ENCODE data around the gene GDPD3. TPM values are rescaled to one million over a fixed set of nuclear protein-coding genes. Genes with fewer than 3 reads are reported as not detected.
A peak's percentile ranks its signal among the peaks of the same experiment; 100 is the strongest.

Gene GDPD3
- total and polyA plus RNA-seq, 2 of the 13 experiments (the other 11 are each of a cell fraction or from before 2014, with no cell fraction given), result 18.7 to 20.6 TPM

- TF ChIP-seq, protein P1, sequence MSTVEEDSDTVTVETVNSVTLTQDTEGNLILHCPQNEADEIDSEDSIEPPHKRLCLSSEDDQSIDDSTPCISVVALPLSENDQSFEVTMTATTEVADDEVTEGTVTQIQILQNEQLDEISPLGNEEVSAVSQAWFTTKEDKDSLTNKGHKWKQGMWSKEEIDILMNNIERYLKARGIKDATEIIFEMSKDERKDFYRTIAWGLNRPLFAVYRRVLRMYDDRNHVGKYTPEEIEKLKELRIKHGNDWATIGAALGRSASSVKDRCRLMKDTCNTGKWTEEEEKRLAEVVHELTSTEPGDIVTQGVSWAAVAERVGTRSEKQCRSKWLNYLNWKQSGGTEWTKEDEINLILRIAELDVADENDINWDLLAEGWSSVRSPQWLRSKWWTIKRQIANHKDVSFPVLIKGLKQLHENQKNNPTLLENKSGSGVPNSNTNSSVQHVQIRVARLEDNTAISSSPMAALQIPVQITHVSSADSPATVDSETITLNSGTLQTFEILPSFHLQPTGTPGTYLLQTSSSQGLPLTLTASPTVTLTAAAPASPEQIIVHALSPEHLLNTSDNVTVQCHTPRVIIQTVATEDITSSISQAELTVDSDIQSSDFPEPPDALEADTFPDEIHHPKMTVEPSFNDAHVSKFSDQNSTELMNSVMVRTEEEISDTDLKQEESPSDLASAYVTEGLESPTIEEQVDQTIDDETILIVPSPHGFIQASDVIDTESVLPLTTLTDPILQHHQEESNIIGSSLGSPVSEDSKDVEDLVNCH (CRISPR knock-in tag; IDR thresholded peaks at IDR 0.05), result peak; percentile 85
- TF ChIP-seq AKNA (CRISPR knock-in tag; IDR thresholded peaks at IDR 0.05; ENCODE audit: borderline replicate concordance) (no peak), POLR2A (IDR thresholded peaks at IDR 0.05; ENCODE audit: insufficient read depth in 1 of 2, low read depth in 2 of 2, low read length in 2 of 2) (peak in 1 of 2 experiments; percentile 60; a peak in 1 of 4 replicates), PAXIP1 (CRISPR knock-in tag; conservative IDR thresholded peaks at IDR 0.05) (peak; percentile 68), ZNF10 (CRISPR knock-in tag; IDR thresholded peaks at IDR 0.05; ENCODE audit: borderline replicate concordance, low read depth) (no peak), REPIN1 (CRISPR knock-in tag; IDR thresholded peaks at IDR 0.05; ENCODE audit: borderline replicate concordance, low read depth) (peak; percentile 90), HOXA3 (CRISPR knock-in tag; IDR thresholded peaks at IDR 0.05) (peak; percentile 80), NFE2L1 (CRISPR knock-in tag; IDR thresholded peaks at IDR 0.05; ENCODE audit: borderline replicate concordance) (no peak), ZFP36 (IDR thresholded peaks at IDR 0.05; ENCODE audit: borderline replicate concordance, low read depth, low read length, partially characterized antibody) (no peak), TCF7 (IDR thresholded peaks at IDR 0.05; ENCODE audit: low read depth) (peak; percentile 72)
- TF ChIP-seq, protein P2, sequence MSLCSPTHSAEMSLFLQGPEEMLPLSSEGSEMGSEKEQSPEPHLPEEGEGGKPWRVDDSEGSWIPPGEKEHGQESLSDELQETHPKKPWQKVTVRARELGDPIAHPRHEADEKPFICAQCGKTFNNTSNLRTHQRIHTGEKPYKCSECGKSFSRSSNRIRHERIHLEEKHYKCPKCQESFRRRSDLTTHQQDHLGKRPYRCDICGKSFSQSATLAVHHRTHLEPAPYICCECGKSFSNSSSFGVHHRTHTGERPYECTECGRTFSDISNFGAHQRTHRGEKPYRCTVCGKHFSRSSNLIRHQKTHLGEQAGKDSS (CRISPR knock-in tag; IDR thresholded peaks at IDR 0.05; ENCODE audit: borderline replicate concordance, low read depth), result peak; percentile 91; the same call in 1 of the 2 replicates
- TF ChIP-seq, protein P3, sequence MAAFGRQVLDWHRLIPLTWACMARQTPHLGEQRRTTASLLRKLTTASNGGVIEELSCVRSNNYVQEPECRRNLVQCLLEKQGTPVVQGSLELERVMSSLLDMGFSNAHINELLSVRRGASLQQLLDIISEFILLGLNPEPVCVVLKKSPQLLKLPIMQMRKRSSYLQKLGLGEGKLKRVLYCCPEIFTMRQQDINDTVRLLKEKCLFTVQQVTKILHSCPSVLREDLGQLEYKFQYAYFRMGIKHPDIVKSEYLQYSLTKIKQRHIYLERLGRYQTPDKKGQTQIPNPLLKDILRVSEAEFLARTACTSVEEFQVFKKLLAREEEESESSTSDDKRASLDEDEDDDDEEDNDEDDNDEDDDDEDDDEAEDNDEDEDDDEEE (CRISPR knock-in tag; IDR thresholded peaks at IDR 0.05), result 0 out of 2 replicates have a peak, but pooled peaks have one; percentile 17
- TF ChIP-seq, protein P4, sequence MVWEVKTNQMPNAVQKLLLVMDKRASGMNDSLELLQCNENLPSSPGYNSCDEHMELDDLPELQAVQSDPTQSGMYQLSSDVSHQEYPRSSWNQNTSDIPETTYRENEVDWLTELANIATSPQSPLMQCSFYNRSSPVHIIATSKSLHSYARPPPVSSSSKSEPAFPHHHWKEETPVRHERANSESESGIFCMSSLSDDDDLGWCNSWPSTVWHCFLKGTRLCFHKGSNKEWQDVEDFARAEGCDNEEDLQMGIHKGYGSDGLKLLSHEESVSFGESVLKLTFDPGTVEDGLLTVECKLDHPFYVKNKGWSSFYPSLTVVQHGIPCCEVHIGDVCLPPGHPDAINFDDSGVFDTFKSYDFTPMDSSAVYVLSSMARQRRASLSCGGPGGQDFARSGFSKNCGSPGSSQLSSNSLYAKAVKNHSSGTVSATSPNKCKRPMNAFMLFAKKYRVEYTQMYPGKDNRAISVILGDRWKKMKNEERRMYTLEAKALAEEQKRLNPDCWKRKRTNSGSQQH (CRISPR knock-in tag; IDR thresholded peaks at IDR 0.05; ENCODE audit: low read depth), result peak; percentile 55; the same call in 1 of the 2 replicates
Measured at GRCh38 chr16:30092373-30093010, 20.8 kb downstream of the GDPD3 start (continued).

Measured in HepG2 (cell line).